SJSA1 (cell line): ENCODE results near the gene IZUMO4. TPM values are rescaled to one million over a fixed set of nuclear protein-coding genes. Genes with fewer than 3 reads are reported as not detected.

Experiments used
- DNase-seq, 2 experiments: peaks; one replicate each; pipeline ENCODE4 v3.0.0-alpha.2; 2015 to 2020; ENCODE audit warnings: low spot score in 2 of 2, low read depth in 1 of 2
- H3K27ac ChIP-seq: fragments of 250-450 bp; sonication (Bioruptor Pico); 2 replicates; pipeline ENCODE4 v1.5.1; 2020; ENCODE audit warnings: mild to moderate bottlenecking, moderate library complexity
- H3K27me3 ChIP-seq: fragments of 250-450 bp; sonication (Bioruptor Pico); replicated peaks from 2 replicates; pipeline ENCODE4 v1.5.1; 2020; ENCODE audit warnings: mild to moderate bottlenecking, moderate library complexity
- H3K36me3 ChIP-seq: fragments of 250-450 bp; sonication (Bioruptor Pico); 2 replicates; pipeline ENCODE4 v1.5.1; 2020; ENCODE audit warnings: mild to moderate bottlenecking
- H3K4me1 ChIP-seq: fragments of 250-450 bp; sonication (Bioruptor Pico); replicated peaks from 2 replicates; pipeline ENCODE4 v1.6.1; 2021; ENCODE audit warnings: mild to moderate bottlenecking
- H3K4me3 ChIP-seq: fragments of 250-450 bp; sonication (Bioruptor Pico); 2 replicates; pipeline ENCODE4 v1.5.1; 2020; ENCODE audit warnings: mild to moderate bottlenecking
- H3K9me3 ChIP-seq: fragments of 250-450 bp; sonication (Bioruptor Pico); replicated peaks from 2 replicates; pipeline ENCODE4 v1.5.1; 2020; ENCODE audit warnings: mild to moderate bottlenecking
- total RNA-seq: library from RNA; depleted of rRNA; stranded (reverse); fragments of >200 nt; shearing (Covaris generic); gene quantifications from 2 replicates; pipeline ENCODE4 v1.2.3, GENCODE V29; 2014

IZUMO4 gene
- total RNA-seq, 1 experiment from 2014 or later, result 1.9 TPM

DNA sequence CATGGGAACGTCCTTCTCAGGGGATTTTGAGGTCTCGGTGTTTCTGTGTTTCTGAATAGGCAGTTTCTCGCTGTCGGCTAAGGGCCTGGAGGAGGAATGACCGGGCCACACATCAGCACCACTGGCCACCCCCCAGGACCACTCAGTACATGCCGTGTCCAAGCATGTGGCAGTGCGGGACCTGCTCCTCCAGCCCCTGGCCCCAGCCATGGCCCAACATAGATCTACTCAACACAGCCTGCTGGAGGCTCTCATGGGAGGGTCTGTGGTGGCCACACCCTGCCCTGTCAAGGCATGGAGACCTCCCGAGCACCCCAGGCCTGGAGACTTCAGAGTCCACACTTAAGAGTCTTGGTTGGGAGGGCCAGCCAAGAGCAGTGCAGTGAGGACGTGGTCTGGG is 17.5 kb downstream of the IZUMO4 start:
- no peaks in the 10 kb centered on the region for H3K27me3 ChIP-seq
- no peak overlapping the region for H3K27ac ChIP-seq
- no peaks in the 10 kb centered on the region for H3K9me3 ChIP-seq
- no peak overlapping the region for H3K4me3 ChIP-seq
- H3K36me3 ChIP-seq, result peaks cover 96% of the 10 kb centered on the region
- DNase-seq, result no peak
- H3K4me1 ChIP-seq, result no peaks in the 10 kb centered on the region

DNA sequence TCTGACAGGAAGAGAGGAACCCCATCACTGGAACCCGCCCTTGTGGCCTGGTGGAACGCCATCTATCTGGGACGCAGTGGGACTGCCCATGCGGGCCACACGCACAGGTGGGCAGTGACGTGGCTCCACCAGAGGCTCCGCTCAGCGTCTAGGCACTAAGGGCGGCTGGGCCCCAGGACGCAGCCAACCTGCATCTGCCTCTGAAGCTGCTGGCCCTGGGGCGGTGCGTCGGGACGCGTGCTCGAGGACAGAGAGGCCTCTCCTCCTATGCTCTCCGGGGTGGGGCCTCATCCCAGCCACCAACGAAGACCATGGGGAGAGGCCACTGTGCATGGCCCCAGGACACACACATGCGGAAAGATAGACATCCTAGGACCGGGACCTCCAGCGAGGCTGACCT is 18.1 kb downstream of the IZUMO4 start:
- Histone ChIP-seq H3K9me3 (no peaks in the 10 kb centered on the region), H3K4me3 (no peak overlapping the region), H3K27ac (no peak overlapping the region), H3K27me3 (no peaks in the 10 kb centered on the region), H3K36me3 (peaks cover 91% of the 10 kb centered on the region), H3K4me1 (no peaks in the 10 kb centered on the region)
- DNase-seq, result no peak

DNA sequence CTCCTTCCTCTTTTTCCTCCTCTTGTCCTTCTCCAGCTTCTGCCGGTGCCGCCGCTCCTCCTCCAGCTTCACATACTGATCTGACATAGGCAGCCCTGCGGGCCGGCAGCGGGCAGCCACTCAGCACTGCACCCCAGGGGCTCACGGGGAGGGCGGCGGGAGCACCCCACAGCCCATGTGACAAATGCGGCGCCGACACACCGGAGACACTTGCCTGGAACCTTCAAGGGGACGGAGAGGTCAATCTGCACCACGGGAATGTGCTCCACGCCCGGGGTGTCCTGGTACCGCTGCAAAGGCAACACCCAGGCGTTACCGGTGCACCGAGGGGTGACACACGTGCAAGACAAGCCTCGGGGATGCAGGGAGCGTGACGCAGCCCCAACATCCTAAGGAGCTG is 18.6 kb downstream of the IZUMO4 start:
- Histone ChIP-seq H3K9me3 (no peaks in the 10 kb centered on the region), H3K4me1 (no peaks in the 10 kb centered on the region), H3K27me3 (no peaks in the 10 kb centered on the region), H3K36me3 (peaks cover 91% of the 10 kb centered on the region), H3K4me3 (no peak overlapping the region), H3K27ac (no peak overlapping the region)
- DNase-seq, result no peak

DNA sequence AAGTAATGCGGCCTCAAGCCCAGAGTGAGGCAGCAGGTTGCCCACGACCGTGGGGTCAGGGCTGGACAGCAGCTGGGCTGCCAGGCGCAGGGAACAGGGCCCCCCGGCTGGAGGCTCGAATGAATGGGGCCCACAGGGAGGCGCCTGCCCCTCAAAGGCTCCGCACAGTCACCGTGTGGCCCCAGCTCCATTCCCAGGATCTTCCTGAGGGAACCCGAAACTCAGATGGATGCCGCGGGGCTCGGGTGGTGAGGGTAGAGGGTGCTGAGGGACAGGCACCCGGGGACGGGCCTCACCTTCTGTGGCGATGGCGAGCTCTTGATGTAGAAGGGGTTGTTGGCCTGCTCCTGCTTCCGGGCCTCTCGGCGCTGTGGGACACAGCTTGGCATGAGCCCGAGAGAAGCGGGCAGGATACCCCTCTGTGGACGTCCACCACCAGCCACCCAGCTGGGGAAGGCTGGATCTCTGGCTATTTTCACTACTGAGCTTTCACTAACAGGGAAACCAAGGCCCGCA is 19.3 kb downstream of the IZUMO4 start:
- Histone ChIP-seq H3K27ac (no peak overlapping the region), H3K9me3 (no peaks in the 10 kb centered on the region), H3K4me3 (no peak overlapping the region), H3K36me3 (peaks cover 91% of the 10 kb centered on the region), H3K27me3 (no peaks in the 10 kb centered on the region), H3K4me1 (no peaks in the 10 kb centered on the region)
- DNase-seq, result no peak

DNA sequence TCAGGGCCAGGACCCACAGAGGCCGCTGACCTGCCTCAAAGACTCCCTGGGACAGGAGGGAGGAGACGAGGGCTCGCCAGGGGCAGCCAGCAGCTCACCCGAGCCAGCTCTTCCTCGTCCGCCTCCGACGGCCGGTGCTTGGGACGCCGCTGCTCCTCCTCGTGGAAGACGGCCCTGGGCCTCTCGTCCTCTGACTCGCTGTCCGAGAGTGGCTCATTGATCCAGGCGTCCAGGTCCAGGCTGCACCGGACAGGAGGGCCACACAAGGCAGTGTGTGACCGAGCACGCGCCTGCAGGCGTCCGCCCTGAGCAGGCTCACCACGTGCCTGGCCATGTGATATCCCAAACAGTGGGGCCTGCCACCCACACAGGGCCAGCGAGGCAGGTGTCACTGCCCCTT is 19.8 kb downstream of the IZUMO4 start:
- no peak for DNase-seq
- Histone ChIP-seq H3K27me3 (no peaks in the 10 kb centered on the region), H3K4me3 (no peak overlapping the region), H3K4me1 (no peaks in the 10 kb centered on the region), H3K36me3 (peaks cover 91% of the 10 kb centered on the region), H3K27ac (no peak overlapping the region), H3K9me3 (no peaks in the 10 kb centered on the region)

DNA sequence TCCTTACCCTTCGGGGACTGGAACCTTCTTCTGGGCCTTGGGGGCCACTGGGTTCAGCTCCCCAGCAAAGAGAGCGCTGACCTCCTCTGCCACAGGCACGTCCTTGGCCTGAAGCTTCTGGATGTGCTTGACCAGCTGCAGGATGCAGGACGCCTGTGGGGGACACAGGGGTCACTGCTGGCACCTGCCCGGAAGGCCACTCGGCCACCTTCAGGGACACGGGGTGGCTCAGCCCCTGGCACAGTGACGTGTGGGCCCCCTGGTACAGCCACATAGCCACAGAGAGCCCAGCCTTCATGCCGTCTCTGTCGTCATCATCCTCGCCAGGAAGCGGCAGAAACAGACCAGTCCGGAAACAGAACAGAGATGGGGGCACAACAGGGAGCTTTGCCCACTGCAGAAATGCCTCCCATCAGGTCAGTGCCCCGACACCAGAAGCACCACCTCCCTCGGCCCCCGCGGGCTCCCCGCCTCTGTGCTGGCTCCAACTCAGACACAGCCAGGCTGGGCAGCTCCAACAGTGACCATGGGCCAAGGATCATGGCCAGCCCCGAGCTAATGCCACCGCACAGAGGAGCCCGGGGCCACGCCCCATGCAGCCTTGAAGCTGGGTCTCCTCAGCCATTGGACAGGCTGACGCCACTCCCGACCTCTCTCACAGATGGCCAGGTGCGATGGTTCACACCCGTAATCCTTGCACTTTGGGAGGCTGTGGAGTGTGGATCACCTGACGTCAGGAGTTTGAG is 20.7 kb downstream of the IZUMO4 start:
- H3K27me3 ChIP-seq, result no peaks in the 10 kb centered on the region

DNA sequence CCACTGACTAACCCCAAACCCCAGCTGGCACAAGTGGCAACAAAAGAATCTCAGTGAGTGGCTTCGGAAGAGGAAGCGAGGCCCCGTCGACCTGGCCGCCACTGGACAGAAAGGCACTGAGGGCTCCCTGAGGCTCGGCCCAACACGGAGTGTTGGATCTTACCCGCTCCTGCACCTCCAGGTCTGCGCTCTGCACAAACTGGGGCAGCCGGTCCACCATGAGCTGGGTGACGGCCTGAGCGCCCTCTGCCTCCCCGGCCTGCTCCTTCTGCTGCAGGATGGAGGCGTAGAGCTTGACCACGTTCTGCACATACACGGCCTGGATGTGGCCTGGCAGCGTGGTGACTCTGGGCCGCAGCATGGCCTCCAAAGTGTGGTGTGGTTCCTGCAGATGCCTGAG is 21.7 kb downstream of the IZUMO4 start:
- DNase-seq, result no peak
- Histone ChIP-seq H3K9me3 (no peaks in the 10 kb centered on the region), H3K27me3 (no peaks in the 10 kb centered on the region), H3K4me3 (no peak overlapping the region), H3K27ac (no peak overlapping the region), H3K4me1 (no peaks in the 10 kb centered on the region), H3K36me3 (peaks cover 93% of the 10 kb centered on the region)

More for the DNA sequence above, 20.7 kb downstream of the IZUMO4 start:
- no peaks in the 10 kb centered on the region for H3K9me3 ChIP-seq
- DNase-seq, result no peak
- no peaks in the 10 kb centered on the region for H3K4me1 ChIP-seq
- H3K27ac ChIP-seq, result no peak overlapping the region
- H3K4me3 ChIP-seq, result no peak overlapping the region
- peaks cover 91% of the 10 kb centered on the region for H3K36me3 ChIP-seq

DNA sequence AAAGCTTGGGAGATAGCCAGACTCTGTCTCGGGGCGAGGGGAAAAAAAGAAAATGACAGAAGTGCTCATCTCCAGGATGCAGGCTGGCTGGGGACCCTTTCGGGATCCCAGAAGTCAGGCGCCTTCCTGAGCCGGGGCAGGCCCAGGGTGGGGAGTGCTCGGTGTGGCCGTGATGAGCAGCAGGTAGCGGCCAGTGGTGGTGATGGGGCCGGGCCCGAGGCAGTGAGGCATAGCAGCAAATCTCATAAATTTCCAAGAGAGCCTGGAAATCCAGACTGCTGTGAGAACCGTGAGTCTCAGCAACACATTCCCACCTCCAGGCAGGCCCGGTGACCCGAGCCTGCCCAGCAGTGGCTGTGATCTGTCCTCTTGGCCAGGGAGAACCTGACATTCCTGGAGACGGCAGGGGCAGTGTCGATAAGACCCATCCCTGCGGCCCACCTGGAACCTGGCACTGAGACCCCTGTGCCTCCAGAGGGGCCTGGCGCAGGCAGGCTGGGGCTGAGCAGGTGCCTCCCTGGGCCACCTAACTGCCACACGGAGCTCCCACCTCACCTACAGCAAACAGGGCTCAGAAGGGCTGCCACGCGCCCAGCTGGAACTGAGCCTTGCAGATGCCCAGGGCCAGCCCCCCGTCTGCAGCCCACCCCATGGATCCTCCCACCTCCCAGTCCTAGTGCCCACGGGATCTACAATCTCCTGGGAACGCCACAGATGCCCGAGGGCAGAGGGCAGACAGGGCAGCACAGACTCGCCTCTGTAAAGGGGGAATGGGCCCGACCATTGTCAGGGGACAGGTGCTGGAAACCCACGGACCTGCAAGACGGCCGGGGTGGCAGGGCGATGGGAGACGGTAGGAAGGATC is 23.4 kb downstream of the IZUMO4 start:
- H3K4me1 ChIP-seq, result no peaks in the 10 kb centered on the region

DNA sequence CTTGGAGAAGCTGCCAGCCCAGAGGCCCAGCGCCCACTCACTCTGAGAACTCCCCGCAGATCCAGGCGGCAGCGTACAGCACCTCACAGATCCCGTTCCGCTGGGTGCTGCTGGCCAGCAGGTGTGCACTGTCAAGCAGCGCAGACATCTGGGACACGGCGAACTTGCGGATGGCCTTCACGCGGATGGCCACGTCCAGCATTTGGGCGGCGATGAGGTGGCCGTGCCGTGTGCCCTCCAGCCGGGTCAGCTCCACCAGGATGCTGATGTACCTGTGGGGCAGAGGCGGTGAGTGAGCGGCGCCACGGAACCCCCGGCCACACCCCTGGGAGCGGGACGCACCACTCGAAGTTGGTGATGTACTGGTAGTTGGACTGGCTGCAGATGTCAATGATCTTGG is 24.1 kb downstream of the IZUMO4 start:
- Histone ChIP-seq H3K27ac (no peak overlapping the region), H3K9me3 (no peaks in the 10 kb centered on the region), H3K36me3 (peaks cover 90% of the 10 kb centered on the region), H3K4me1 (no peaks in the 10 kb centered on the region), H3K4me3 (no peak overlapping the region), H3K27me3 (no peaks in the 10 kb centered on the region)
- no peak for DNase-seq

More for the DNA sequence above, 23.4 kb downstream of the IZUMO4 start:
- peaks cover 92% of the 10 kb centered on the region for H3K36me3 ChIP-seq
- no peaks in the 10 kb centered on the region for H3K27me3 ChIP-seq
- no peak for DNase-seq
- H3K4me3 ChIP-seq, result no peak overlapping the region
- H3K9me3 ChIP-seq, result no peaks in the 10 kb centered on the region
- H3K27ac ChIP-seq, result no peak overlapping the region

DNA sequence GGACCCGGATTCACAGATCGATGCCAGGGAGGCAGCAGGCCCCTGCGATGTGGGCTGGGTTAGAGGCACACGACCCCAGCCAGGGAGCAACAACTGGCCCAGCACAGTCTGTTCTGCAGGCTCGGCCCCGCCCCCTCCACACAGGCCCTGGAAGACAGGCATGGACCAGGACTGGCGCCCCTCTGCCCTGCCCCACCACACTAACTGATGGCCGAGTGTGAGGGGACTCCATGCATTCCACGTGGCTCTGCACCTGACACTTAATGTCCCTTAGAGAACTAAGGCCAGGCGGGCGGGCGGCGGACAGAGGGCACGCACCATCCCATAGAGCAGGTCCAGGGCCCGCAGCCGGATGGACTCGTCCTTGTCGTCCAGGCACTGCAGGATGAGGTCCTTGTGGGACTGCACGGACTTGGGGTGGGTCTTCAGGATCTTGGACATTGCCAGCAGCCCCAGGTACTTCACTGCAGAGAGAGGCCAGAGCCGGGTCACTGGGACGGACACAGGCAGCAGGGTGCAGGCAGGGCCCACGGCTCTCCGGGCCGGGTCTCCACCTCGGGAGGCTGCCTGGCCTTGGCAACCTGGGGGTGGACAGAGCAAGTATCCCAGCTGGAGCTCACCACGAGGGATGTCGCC is 24.8 kb downstream of the IZUMO4 start:
- Histone ChIP-seq H3K27ac (no peak overlapping the region), H3K9me3 (no peaks in the 10 kb centered on the region), H3K4me1 (no peaks in the 10 kb centered on the region), H3K4me3 (no peak overlapping the region), H3K36me3 (peaks cover 87% of the 10 kb centered on the region), H3K27me3 (no peaks in the 10 kb centered on the region)
- DNase-seq, result no peak

DNA sequence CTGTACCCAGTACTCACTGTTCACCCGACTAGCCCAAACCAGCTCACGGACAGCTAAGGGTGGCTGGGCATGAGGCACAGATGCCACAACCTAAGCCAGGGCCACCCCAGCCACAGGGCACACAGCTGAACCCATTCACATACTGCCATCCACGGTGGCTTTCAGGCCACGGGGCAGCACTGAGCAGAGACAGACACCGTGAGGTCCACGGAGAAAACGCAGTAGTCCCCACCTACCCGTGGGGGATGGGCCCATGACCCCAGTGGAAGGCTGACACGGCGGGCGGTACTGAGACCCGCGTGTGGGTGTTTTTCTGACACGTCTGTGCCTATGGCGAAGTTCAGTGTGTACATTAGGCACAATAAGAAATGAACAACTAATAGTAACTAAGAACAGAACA is 25.5 kb downstream of the IZUMO4 start:
- Histone ChIP-seq H3K27ac (no peak overlapping the region), H3K27me3 (no peaks in the 10 kb centered on the region), H3K4me1 (no peaks in the 10 kb centered on the region), H3K36me3 (peaks cover 85% of the 10 kb centered on the region), H3K4me3 (no peak overlapping the region), H3K9me3 (no peaks in the 10 kb centered on the region)
- no peak for DNase-seq

DNA sequence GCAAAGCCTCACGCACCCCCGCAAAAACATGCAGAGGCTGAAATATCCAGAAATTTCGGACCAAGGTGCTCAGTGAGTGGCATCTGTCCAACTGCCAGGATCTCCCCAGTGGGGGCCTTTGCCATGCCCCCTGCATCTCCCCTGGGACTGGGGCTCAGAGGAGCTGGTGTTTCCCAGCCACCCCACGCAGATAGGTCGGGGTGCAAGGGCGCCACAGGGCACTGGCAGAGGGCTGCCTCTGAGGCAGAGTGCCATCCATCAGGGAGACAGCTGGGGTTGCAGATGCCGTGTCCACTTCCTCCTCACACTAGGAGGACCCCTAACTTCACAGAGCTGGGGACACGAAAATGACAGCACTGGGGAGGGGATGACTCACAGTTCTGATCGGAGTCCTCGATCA is 26.3 kb downstream of the IZUMO4 start:
- no peak overlapping the region for H3K4me3 ChIP-seq
- H3K36me3 ChIP-seq, result peaks cover 83% of the 10 kb centered on the region
- H3K27me3 ChIP-seq, result no peaks in the 10 kb centered on the region
- no peak for DNase-seq
- no peaks in the 10 kb centered on the region for H3K9me3 ChIP-seq
- no peaks in the 10 kb centered on the region for H3K4me1 ChIP-seq
- no peak overlapping the region for H3K27ac ChIP-seq

DNA sequence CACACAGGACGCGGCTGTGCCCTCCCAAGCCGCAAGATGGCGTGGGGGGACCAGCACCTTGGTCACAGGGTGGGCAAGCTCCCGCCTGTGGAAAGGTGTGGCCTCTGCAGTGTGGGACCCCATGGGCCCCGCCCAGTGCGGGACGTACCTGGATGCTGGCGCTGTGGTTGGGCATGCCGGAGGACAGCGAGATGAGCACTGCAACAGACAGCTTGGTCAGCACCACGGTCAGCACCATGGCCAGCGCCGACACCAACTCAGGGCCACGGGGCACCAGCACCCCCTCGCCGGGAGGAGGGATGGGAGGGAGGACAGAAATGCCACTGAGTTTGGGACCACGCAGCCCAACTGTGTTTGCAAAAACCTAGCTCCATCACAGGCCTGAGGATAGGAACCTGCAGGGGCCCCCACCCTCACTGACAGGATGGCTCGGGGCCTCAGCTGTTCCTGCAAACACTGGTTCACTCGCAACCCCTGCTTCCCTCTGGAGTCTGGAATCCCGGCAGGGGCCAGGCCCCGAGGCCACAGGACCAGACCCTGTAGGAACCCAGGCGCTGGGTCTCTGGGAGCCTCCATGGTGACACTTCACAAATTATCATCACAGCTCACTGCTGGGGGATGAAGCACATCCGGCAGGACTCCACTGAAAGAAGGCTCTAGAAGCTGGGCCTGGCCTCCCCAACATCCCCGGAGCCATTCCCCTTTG is 27.1 kb downstream of the IZUMO4 start:
- Histone ChIP-seq H3K27ac (no peak overlapping the region), H3K9me3 (no peaks in the 10 kb centered on the region), H3K4me1 (no peaks in the 10 kb centered on the region), H3K27me3 (no peaks in the 10 kb centered on the region), H3K36me3 (peaks cover 76% of the 10 kb centered on the region), H3K4me3 (no peak overlapping the region)
- DNase-seq, result no peak
